DMS153 treated with DMSO at 0.1 percent for 48 hours (cell line): Measurements from ENCODE around the gene METTL25B.

Experiments
- DNase-seq: peaks from one replicate; lab custom pipeline; 2025; ENCODE audit not compliant: unreplicated experiment; lab: John Stamatoyannopoulos, UW

METTL25B gene

DNA sequence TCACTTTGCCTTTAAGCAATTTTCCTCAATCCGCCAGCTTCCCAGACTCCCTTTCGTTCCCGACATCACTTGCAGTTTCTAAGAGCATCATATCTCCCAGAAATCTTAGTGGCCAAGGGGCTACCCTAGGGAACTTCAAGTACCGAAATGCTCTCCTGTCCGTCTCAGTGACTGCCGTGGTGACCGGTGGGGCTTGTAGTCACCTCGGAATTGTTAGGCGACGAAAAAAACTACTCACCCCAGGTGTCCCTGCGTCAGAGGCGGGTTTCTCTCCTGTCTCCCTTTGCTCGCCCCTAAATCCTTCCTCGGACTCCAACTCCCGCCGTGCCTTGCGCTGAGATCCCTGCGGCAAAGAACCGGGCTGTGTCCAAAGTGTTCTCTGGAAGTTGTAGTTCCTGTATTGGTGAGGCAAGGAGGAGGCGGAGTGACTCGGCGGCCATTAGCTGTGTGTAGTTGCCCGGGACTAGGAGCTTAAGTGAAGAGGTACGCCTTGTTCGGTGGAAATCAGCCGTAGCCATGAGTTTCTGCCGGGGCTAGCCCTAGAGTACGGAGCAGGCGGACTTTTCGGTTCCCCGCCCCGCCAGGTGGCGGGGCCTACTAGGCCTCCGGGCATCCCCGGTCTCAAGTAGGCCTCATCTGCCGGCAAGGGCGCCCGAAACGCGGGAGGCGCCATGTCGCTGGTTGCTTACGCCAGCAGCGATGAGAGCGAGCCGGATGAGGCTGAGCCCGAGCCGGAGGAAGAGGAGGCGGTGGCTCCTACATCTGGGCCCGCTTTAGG, 39.0 kb downstream of the METTL25B start, which contains the start of gene PRCC:
Gene PRCC, plus strand, starts transcription at position 435 of the 778 bp plus-strand sequence. Its CDS starts 237 bp downstream, at position 672.
- DNase-seq: peak; percentile 100

DNA sequence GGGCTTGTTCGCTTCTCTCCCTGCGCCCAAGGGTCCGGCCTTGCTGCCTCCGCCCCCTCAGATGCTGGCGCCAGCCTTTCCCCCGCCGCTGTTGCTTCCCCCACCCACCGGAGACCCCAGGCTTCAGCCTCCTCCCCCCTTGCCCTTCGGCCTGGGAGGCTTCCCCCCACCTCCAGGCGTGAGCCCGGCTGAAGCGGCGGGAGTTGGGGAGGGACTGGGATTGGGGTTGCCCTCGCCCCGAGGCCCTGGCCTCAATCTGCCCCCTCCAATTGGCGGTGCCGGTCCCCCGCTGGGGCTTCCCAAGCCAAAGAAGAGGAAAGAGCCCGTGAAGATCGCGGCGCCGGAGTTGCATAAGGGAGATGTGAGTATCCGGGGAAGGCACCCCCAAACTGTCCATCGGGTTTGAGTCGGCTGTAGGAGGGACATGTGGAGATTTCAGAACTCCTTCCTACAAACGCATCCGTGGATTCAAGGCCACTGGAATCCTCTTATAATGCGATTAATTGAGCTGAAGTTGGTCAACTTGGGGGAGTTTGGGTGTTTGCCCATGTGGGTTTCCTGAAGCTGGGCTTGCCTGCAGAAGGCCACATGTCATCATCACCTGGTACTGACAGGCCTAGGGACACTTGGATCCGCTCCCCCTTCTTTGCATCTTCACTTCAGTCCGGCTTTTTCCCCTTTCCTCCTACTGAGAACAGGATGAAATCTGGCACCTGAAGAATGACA, 39.8 kb downstream of the METTL25B start:
- no peak for DNase-seq

DNA sequence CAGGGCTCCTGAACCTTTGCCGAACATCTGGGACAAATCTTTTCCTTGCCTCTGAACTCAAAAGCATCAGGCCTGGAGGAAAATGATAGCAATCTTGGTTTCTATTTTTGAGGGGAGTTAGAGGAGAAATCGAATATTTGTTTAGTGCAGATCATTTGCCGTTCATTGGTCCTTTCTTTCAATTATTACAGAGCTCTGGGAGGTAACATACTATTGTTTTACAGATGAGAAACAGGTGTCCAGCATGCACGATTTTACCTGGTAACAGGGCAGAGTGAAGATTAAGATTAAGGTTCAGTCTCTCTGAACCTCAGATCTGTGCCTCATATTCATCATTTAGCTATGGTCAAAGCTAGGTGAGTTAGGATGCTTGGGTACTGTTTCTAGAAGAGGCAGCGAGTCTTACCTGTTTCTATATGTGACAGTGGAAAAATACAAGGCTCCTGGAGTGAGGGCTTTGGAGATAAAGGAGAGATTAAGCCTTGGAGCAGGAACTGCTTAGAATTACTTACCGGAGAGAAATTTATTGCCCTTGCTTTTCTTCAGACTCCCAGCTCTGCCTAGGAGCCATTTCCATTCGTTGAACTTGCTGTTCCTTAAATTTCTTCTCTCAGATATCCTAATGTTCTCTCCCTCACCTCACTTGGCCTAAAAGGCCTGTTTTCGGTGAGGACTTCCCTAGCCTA, 40.5 kb downstream of the METTL25B start:
- DNase-seq: no peak

DNA sequence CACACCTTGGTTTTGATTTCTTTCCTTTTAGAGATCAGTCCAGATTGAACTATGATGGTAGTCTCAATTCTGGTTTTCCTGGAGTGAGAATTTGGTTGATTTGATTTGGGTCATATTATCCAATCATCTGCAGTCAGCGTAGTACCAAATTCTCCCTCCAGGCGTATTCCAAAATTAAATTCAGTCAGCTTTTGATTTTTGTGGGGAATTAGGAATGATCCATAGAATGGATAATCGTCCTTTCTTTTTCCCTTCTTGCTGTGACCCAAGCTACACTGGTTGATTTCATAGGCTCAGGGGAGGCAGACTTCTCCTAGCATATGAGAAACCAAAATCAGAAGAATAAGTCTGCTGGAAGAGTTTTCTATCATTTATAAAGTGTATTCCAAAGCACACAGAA, 44.0 kb downstream of the METTL25B start:
- no peak for DNase-seq

DNA sequence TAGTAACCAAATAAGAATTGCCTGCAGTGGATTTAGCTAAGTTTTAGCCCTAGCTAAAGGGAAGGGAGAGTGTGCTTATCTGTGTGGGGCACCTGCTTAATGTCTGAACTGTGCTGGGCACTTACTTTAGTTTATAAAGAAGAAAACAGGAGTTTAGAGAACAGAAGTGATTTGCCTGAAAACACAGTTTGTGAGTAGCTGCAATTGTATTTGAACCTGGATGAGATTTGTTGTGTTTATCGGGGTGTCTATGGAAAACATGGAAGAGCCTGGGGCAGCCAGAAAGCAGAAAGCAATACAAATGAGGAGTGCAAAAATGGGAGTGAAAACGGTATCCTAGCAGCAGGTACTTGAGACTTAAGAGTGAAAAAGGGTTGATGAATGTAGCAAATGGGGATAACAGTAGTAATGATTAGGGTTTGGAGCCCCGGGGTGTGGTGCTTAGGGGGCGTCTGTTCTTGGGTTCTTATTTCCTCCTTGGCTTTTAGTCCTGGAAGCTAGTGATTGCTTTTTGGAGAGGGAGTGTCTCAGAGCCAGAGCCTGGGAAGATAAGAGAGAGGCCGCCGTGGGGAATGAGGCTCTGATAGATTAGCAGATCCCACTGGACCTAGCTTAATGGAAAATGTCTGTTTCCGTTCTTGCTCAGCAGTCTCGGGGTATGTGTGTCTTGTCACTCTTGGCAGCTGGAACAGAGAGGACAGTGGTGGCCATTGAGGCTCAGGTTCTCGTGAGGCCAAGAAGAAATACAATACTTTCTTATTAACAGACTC, 44.6 kb downstream of the METTL25B start:
- DNase-seq: no peak

DNA sequence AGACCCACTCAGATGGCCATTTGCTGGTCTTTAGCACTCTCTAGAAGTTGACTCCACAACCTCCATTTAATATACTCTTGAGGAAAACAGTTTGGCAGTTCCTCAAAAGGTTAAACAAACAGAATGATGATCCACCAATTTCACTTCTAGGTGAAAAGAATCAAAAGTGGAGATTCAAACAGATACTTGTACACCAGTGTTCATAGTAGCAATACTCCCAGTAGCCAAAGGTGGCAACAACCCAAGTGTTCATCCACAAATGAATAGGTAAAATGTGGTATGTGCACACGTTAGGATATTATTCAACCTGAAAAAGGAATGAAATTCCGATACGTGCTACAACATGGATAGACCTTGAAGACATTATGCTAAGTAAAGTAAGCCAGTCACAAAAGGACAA, 45.3 kb downstream of the METTL25B start:
- no peak for DNase-seq

DNA sequence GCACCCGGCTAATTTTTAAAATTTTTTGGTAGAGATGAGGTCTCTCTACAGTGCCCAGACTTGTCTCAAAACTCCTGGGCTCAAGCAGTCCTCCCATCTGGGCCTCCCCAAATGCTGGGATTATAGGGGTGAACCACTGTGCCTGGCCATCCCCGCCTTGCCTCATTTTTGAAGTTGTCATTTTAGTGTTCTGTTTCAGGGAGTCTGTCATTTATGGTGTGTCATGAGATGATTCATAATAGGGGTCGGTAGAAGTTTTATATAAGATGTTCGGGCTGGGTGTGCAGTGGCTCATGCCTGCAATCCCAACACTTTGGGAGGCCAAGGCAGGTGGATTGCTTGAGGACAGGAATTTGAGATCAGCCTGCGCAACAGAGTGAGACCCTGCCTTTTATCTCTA, 47.5 kb downstream of the METTL25B start:
- DNase-seq: no peak

DNA sequence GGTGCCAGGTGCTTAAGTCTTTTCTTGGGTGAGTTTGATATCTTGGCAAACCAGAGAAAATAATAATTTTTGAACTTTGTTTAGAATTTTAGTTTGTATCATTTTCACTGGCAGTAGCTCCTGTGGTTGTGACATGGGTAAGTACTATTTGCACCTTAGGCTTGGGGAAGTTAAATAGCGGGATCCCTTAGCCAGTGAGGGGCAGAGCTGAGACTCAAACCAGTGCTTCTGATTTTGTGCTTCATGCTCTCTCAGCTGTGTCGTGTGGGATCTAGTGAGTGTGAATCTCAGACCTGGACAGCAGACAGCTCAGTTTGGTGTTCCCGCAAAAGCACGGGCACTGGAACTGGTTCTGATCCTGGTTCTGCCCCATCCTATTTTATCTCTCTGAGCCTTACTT, 48.7 kb downstream of the METTL25B start:
- no peak for DNase-seq

DNA sequence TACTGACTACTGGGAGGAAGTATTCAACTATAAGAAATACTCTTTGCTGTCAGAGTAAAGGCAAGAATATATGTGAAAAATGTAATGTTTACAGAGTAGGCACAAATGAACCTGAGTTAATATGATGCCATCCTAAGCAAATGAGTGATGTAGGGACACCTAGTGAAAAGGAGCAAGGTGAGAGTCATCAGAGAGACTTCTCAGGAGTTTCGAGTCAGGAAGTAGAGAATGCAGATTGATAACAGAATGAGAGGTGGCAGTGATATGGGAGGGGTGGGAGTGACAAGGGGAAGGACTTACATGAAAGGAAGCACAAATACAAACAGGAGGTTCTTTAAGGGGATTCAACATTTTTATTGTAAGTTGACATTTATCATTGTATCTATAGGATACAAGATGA, 49.3 kb downstream of the METTL25B start:
- DNase-seq: no peak

DNA sequence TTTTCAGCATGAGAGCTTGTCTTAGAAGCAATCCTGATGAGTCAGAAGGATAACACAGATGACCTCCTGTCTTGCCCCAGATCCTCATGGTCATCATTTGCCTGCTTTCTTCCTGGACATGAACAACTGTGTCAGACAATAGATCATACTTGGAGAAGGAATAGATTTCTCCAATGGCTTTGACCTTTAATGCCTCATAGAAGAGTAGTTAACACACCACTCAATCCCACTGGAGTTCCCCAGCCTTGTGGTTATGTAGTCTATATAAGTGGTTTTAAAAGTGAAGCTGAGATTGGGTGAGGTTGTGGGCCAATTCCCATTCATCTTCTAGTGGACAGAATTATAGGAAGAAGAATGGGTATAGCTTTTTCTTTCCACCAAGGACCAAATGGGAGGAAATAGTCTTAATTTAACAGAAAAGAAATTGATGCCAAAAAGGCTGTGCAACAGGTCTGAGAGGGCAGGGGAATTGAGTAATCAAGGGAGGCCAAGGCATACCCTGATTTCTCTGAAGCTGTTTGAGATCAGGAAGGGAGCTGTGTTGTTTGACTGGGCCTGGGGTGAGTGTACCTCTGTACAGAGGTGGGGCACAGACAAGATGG, 53.4 kb downstream of the METTL25B start:
- no peak for DNase-seq

DNA sequence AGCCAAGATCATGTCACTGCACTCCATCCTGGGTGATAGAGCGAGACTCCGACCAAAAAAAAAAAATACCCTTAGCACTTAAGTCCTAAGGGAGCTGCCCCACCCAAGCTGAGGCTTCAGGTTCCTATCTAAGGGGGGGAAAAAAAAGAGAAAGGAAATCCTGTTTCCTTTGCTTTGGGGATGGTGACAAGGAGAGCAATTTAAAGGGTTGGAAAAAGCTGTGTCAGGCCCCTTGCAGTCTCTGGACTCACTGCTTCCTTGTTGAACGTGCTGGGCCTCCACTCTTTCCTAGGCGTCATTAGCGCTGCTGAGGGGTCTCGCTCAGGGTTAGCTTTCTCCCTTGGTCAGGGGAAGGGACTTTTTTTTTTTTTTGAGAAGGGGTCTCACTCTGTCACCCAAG, 57.2 kb downstream of the METTL25B start:
- no peak for DNase-seq
